ENCODE results near the gene CDC14A. TPM values are rescaled to one million over a fixed set of nuclear protein-coding genes. Genes with fewer than 3 reads are reported as not detected.
"Not testable (repeated sequence)": the region's sequence is repeated elsewhere in the genome, so short reads cannot be mapped to it uniquely, and the experiment has no call there.

CDC14A gene
- total RNA-seq, 1 donor from 2014 or later = 13.6 TPM

GRCh38 chr1:100405902-100406301 lies 53.6 kb downstream of the CDC14A start:
- not testable (repeated sequence) for DNase-seq

GRCh38 chr1:100407390-100407789 lies 55.1 kb downstream of the CDC14A start:
- not testable (repeated sequence) for DNase-seq

- DNase-seq = no peak
These were observed 58.7 kb downstream of the CDC14A start for GRCh38 chr1:100411019-100411418.

GRCh38 chr1:100411574-100411973 lies 59.3 kb downstream of the CDC14A start:
- DNase-seq = no peak

- DNase-seq = no peak
These were observed 60.7 kb downstream of the CDC14A start for GRCh38 chr1:100413035-100413434.

- no peak for DNase-seq
These were observed 62.6 kb downstream of the CDC14A start for GRCh38 chr1:100414693-100415497.

GRCh38 chr1:100415498-100415778 lies 63.1 kb downstream of the CDC14A start:
- DNase-seq = no peak

GRCh38 chr1:100419072-100419471 lies 66.8 kb downstream of the CDC14A start:
- DNase-seq = no peak

- DNase-seq = no peak
These were observed 69.8 kb downstream of the CDC14A start for GRCh38 chr1:100422065-100422464.

GRCh38 chr1:100423832-100424337 lies 71.6 kb downstream of the CDC14A start:
- DNase-seq = no peak

- no peak for DNase-seq
These were observed 75.9 kb downstream of the CDC14A start for GRCh38 chr1:100428160-100428559.

GRCh38 chr1:100430325-100430756 lies 78.0 kb downstream of the CDC14A start:
- no peak for DNase-seq

GRCh38 chr1:100431954-100432353 lies 79.6 kb downstream of the CDC14A start:
- no peak for DNase-seq

- DNase-seq = no peak
These were observed 81.3 kb downstream of the CDC14A start for GRCh38 chr1:100433563-100433962.

- no peak for DNase-seq
These were observed 82.5 kb downstream of the CDC14A start for GRCh38 chr1:100434831-100435230.

- no peak for DNase-seq
These were observed 86.1 kb downstream of the CDC14A start for GRCh38 chr1:100438375-100438774.

- no peak for DNase-seq
These were observed 86.5 kb downstream of the CDC14A start for GRCh38 chr1:100438789-100439188.

GRCh38 chr1:100440075-100440809 lies 87.9 kb downstream of the CDC14A start:
- no peak for DNase-seq

- DNase-seq = no peak
These were observed 88.8 kb downstream of the CDC14A start for GRCh38 chr1:100441146-100441545.

- DNase-seq = no peak
These were observed 89.3 kb downstream of the CDC14A start for GRCh38 chr1:100441651-100442050.

- DNase-seq = no peak
These were observed 91.7 kb downstream of the CDC14A start for GRCh38 chr1:100443811-100444571.

- DNase-seq = no peak
These were observed 93.3 kb downstream of the CDC14A start for GRCh38 chr1:100445565-100445964.

- DNase-seq = no peak
These were observed 96.1 kb downstream of the CDC14A start for GRCh38 chr1:100448366-100448765.
